Stomach (tissue), 9 donors: Measurements from ENCODE around the gene PUS7L. TPM values are rescaled to one million over a fixed set of nuclear protein-coding genes. Genes with fewer than 3 reads are reported as not detected.
A peak's percentile ranks its signal among the peaks of the same experiment; 100 is the strongest.

Source experiments
- DNase-seq, 2 donors: peaks; one replicate each; pipeline versions ENCODE4 v3.0.0 to v3.0.0-alpha.2; 2013 to 2019
- H3K27ac ChIP-seq, 5 donors: fragments of 200-600 bp in 4 of 5; sonication (generic) in 4 of 5; one replicate each; pipeline ENCODE4 v1.5.1; 2013 to 2019; ENCODE audit warnings: mild to moderate bottlenecking in 1 of 5, moderate library complexity in 1 of 5
- H3K27me3 ChIP-seq, 3 donors: fragments of 200-600 bp; sonication (generic); one replicate each; pipeline ENCODE4 v1.5.1; 2017 to 2019; ENCODE audit warnings: mixed run types in 1 of 3
- H3K36me3 ChIP-seq, 4 donors: fragments of 200-600 bp; sonication (generic); 1 replicate in 3 of 4; 2 replicates in 1 of 4; pipeline ENCODE4 v1.5.1; 2016 to 2019
- H3K4me1 ChIP-seq, 4 donors: fragments of 200-600 bp; sonication (generic); one replicate each; pipeline ENCODE4 v1.5.1; 2016 to 2019
- H3K4me3 ChIP-seq, 4 donors: fragments of 200-600 bp; sonication (generic) in 3 of 4; one replicate each; pipeline ENCODE4 v1.5.1; 2016 to 2019; ENCODE audit warnings: mild to moderate bottlenecking in 1 of 4
- H3K9me3 ChIP-seq, 4 donors: fragments of 200-600 bp; sonication (generic); one replicate each; pipeline ENCODE4 v1.5.1; 2016 to 2019
- EP300 ChIP-seq: sonication (generic); formaldehyde crosslinking; IDR thresholded peaks from one replicate; pipeline ENCODE4 v1.6.1; 2017; ENCODE audit warnings: antibody characterized with exemption
- POLR2A ChIP-seq, 4 donors: fragments of 450-650 bp; IDR thresholded peaks; one replicate each; pipeline ENCODE4 v1.6.1; 2016; ENCODE audit warnings: antibody characterized with exemption in 4 of 4, control low read depth in 2 of 4, mild to moderate bottlenecking in 1 of 4, moderate library complexity in 1 of 4
- POLR2AphosphoS5 ChIP-seq, 3 donors: sonication (generic); formaldehyde crosslinking; IDR thresholded peaks; one replicate each; pipeline ENCODE4 v1.6.1; 2016; ENCODE audit warnings: antibody characterized with exemption in 3 of 3
- WGBS, 5 donors: extraction: QIAGEN DNeasy Blood & Tissue Kit in 3 of 5; methylation state at CpG; one replicate each; pipeline versions ENCODE4 v1.1.5 to v1.1.7; 2013 to 2018; 5-methylcytosine and 5-hydroxymethylcytosine counted together
- intact Hi-C: fragments of 100-400 bp; cut with DNase I; formaldehyde crosslinking; loops from one replicate; pipeline ENCODE4 v1.15.1; 2023; ENCODE audit warnings: low total_unique reads
- polyA plus RNA-seq, 3 donors: library from polyadenylated mRNA; stranded (reverse); fragments of 200-250 nt; gene quantifications; one replicate each; pipeline ENCODE4 v1.2.3, GENCODE V29; 2013
- total RNA-seq, 5 donors: library from RNA; depleted of rRNA; stranded (reverse); fragments of >200 nt; gene quantifications; one replicate each; pipeline versions ENCODE4 v1.1.0 to v1.2.3, GENCODE V29; 2014 to 2016
- TF ChIP-seq, protein P1 (sequence below), 7 experiments: fragments of 450-650 bp in 4 of 7; fragments of 200-600 bp in 3 of 7; sonication (generic) in 3 of 7; IDR thresholded peaks; one replicate each; pipeline ENCODE4 v1.5.1; 2016 to 2019; ENCODE audit warnings: antibody characterized with exemption in 7 of 7, control low read depth in 2 of 7, mild to moderate bottlenecking in 1 of 7
- donor health status: healthy with polysubstance abuse.
- donor health status: Bipolar disorder and iron deficiency.
- donor health status: healthy.

PUS7L gene
- total and polyA plus RNA-seq, 8 donors, result 1.2 to 60.5 (median 3.5) TPM

DNA sequence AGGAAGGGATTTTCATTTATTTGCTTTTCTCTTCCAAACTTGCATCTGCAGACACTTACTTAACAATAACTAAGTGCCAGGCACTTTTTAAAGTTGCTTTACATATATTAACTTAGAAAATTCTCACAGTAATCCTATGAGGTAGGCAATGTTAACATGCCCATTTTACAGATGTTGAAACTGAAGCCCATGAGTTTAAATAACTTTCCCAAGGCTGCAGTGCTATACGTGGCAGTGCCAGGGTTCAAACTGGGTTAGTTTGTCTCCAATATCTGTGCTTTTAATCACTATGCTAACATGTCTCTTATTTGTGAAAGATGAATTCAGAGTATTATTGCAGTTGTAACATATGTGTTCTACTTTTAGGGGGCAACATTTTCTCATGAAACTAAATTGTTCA lies 29.9 kb downstream of the PUS7L start:
- H3K27ac ChIP-seq, result no peak overlapping the region
- H3K4me3 ChIP-seq, result no peak overlapping the region
- intact Hi-C loops, result no loop called here
- H3K27me3 ChIP-seq, result no peaks in the 10 kb centered on the region
- H3K9me3 ChIP-seq, result no peaks in the 10 kb centered on the region
- DNase-seq, result no peak
- WGBS, 5 donors, result 43 to 69% (median 46%) methylated on average over 1 of the region's 1 CpG
- H3K4me1 ChIP-seq, result no peaks in the 10 kb centered on the region
- peaks cover 0 to 42% (median 27%) of the 10 kb centered on the region in 4 donors for H3K36me3 ChIP-seq
- TF ChIP-seq POLR2A (IDR thresholded peaks at IDR 0.05) (no peak), POLR2AphosphoS5 (IDR thresholded peaks at IDR 0.05) (no peak), EP300 (no peak)
- TF ChIP-seq, protein P1, sequence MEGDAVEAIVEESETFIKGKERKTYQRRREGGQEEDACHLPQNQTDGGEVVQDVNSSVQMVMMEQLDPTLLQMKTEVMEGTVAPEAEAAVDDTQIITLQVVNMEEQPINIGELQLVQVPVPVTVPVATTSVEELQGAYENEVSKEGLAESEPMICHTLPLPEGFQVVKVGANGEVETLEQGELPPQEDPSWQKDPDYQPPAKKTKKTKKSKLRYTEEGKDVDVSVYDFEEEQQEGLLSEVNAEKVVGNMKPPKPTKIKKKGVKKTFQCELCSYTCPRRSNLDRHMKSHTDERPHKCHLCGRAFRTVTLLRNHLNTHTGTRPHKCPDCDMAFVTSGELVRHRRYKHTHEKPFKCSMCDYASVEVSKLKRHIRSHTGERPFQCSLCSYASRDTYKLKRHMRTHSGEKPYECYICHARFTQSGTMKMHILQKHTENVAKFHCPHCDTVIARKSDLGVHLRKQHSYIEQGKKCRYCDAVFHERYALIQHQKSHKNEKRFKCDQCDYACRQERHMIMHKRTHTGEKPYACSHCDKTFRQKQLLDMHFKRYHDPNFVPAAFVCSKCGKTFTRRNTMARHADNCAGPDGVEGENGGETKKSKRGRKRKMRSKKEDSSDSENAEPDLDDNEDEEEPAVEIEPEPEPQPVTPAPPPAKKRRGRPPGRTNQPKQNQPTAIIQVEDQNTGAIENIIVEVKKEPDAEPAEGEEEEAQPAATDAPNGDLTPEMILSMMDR (IDR thresholded peaks at IDR 0.05), result no peak

DNA sequence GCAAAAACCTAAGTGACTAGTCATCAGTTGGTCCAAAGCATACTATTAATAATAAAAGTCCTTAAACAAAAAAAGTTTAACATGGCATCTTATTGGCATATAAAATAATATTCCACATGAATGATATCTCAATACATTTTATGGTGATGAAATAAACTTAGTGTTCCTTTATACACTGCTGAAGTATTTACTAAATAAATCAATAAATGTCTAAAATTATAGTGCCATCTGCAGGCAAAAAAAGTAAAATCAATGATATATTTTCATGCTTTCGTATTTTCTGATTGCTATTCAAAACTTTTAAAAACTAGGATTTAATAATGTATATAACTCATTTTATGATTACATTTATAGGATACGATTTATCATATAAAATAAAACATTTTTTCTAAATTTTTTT lies 30.5 kb downstream of the PUS7L start:
- Histone ChIP-seq H3K9me3 (no peaks in the 10 kb centered on the region), H3K27me3 (no peaks in the 10 kb centered on the region), H3K27ac (no peak overlapping the region), H3K4me1 (no peaks in the 10 kb centered on the region), H3K36me3 (peaks cover 0 to 39% (median 25%) of the 10 kb centered on the region in 4 donors), H3K4me3 (no peak overlapping the region)
- DNase-seq, result peak in 1 of 2 donors; percentile 2
- no peak for TF ChIP-seq POLR2A (IDR thresholded peaks at IDR 0.05)
- no peak for TF ChIP-seq POLR2AphosphoS5 (IDR thresholded peaks at IDR 0.05)
- TF ChIP-seq, protein P1 (IDR thresholded peaks at IDR 0.05), result no peak
- no peak for TF ChIP-seq EP300
- WGBS, 5 donors, result 59 to 68% (median 66%) methylated on average over 2 of the region's 2 CpGs
- intact Hi-C loops, result no loop called here

DNA sequence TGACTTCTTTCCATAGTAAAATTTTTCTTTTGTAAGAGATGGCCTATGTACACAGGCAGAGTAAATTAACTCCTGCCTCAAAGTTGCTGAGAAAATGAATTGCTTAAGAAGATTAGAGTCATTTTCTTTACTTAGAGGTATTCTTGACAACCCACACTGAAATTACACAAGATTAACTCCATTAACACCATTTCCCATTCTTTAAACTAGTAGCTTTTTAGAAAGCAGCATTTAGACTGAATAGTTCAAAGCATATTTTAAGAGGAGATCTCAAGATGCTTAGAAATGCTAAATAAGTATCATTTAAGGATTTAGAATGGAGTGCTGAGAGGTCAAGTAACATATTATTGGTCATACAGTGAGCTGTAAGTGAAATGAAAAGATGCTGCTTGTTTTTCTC lies 35.5 kb downstream of the PUS7L start:
- no peak for TF ChIP-seq POLR2AphosphoS5 (IDR thresholded peaks at IDR 0.05)
- TF ChIP-seq, protein P1 (IDR thresholded peaks at IDR 0.05), result no peak
- H3K27me3 ChIP-seq, result no peaks in the 10 kb centered on the region
- no peaks in the 10 kb centered on the region for H3K4me1 ChIP-seq
- no peak overlapping the region for H3K4me3 ChIP-seq
- peaks cover 0 to 8% (median 0%) of the 10 kb centered on the region in 4 donors for H3K36me3 ChIP-seq
- no peaks in the 10 kb centered on the region for H3K9me3 ChIP-seq
- H3K27ac ChIP-seq, result no peak overlapping the region
- intact Hi-C loops, result no loop called here
- DNase-seq, result no peak

DNA sequence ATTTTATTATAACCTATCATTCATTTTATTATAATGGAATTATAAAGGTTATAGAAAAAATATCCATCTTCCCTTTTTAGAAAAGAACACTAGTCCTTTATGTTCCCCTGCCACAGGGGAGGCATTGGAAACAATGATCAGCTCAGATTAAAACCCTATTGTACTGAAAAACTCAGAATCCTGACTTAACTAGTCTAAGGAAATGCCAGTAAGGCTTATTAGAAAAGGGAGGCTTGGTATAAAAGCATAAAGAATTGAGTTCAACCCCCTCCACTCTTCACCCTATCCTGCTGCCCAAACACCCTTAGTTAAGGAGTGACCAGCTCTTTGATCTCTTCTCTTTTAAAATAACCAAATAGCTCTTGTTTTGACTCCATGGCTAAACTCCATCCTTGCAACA lies 36.0 kb downstream of the PUS7L start:
- DNase-seq, result no peak

More for the DNA sequence above, 36.0 kb downstream of the PUS7L start:
- intact Hi-C loops, result no loop called here
- H3K9me3 ChIP-seq, result no peaks in the 10 kb centered on the region
- no peaks in the 10 kb centered on the region for H3K4me1 ChIP-seq
- H3K27me3 ChIP-seq, result no peaks in the 10 kb centered on the region
- no peak for TF ChIP-seq POLR2AphosphoS5 (IDR thresholded peaks at IDR 0.05)
- TF ChIP-seq, protein P1 (IDR thresholded peaks at IDR 0.05), result no peak
- no peak for TF ChIP-seq EP300
- no peak for TF ChIP-seq POLR2A (IDR thresholded peaks at IDR 0.05)
- no peak overlapping the region for H3K27ac ChIP-seq
- H3K4me3 ChIP-seq, result no peak overlapping the region
- peaks cover 0 to 8% (median 0%) of the 10 kb centered on the region in 4 donors for H3K36me3 ChIP-seq
